AG04450 (cell line): ENCODE measurements around the gene NT5DC3. TPM values are rescaled to one million over a fixed set of nuclear protein-coding genes. Genes with fewer than 3 reads are reported as not detected.

ENCODE experiments used
- CTCF ChIA-PET: fragments of 300-600, 350-600 bp; formaldehyde crosslinking; extraction: SDS; loops from one replicate; lab custom pipeline; 2022; ENCODE audit warnings: antibody characterized with exemption, inconsistent platforms; lab: Charles Lee
- POLR2A ChIA-PET: fragments of 350-600 bp; formaldehyde crosslinking; extraction: SDS; loops from one replicate; lab custom pipeline; 2021; ENCODE audit warnings: antibody characterized with exemption, inconsistent platforms; lab: Yijun Ruan, JAX
- DNase-seq: peaks from one replicate; pipeline ENCODE4 v3.0.0-alpha.2; 2011; ENCODE audit warnings: low read depth, low spot score
- H3K27ac ChIP-seq: one replicate; pipeline ENCODE4 v1.5.1; 2012; ENCODE audit warnings: low read depth, low read length, control low read depth
- H3K27me3 ChIP-seq: one replicate; pipeline ENCODE4 v1.6.0; 2012; ENCODE audit warnings: low read length; ENCODE audit not compliant: control insufficient read depth, insufficient read depth
- H3K4me3 ChIP-seq: 2 replicates; pipeline ENCODE4 v1.5.1; 2011; ENCODE audit warnings: mild to moderate bottlenecking, low read depth, low read length, control low read depth
- H3K9me3 ChIP-seq: 2 replicates; pipeline ENCODE4 v1.5.1; 2012; ENCODE audit warnings: low read length; ENCODE audit not compliant: control insufficient read depth, insufficient read depth
- CTCF ChIP-seq: IDR thresholded peaks from 2 replicates; pipeline ENCODE4 v1.5.1; 2011; ENCODE audit warnings: low read depth, low read length, control low read depth, inconsistent platforms
- polyA plus RNA-seq: library from polyadenylated mRNA; depleted of rRNA; stranded (reverse); fragments of >200 nt; gene quantifications from 2 replicates; pipeline ENCODE4 v1.2.3, GENCODE V29; 2011

NT5DC3 gene
- polyA plus RNA-seq, 1 experiment: 2.8 TPM

GRCh38 chr12:103757248-103757647 is 83.8 kb downstream of the NT5DC3 start:
- CTCF ChIA-PET: no interaction called here
- POLR2A ChIA-PET: no interaction called here

GRCh38 chr12:103756443-103756842 is 84.6 kb downstream of the NT5DC3 start:
- CTCF ChIA-PET: no interaction called here
- POLR2A ChIA-PET: no interaction called here

More at GRCh38 chr12:103757248-103757647, 83.8 kb downstream of the NT5DC3 start:
- H3K27me3 ChIP-seq: no peaks in the 10 kb centered on the region
- TF ChIP-seq CTCF: no peak
- no peaks in the 10 kb centered on the region for H3K9me3 ChIP-seq
- no peak overlapping the region for H3K4me3 ChIP-seq
- no peak overlapping the region for H3K27ac ChIP-seq
- DNase-seq: no peak

GRCh38 chr12:103755425-103755824 is 85.6 kb downstream of the NT5DC3 start:
- CTCF ChIA-PET: no interaction called here
- no peak for TF ChIP-seq CTCF
- no peak overlapping the region for H3K27ac ChIP-seq
- DNase-seq: no peak
- no peaks in the 10 kb centered on the region for H3K27me3 ChIP-seq
- POLR2A ChIA-PET: no interaction called here
- no peaks in the 10 kb centered on the region for H3K9me3 ChIP-seq
- H3K4me3 ChIP-seq: no peak overlapping the region

More at GRCh38 chr12:103756443-103756842, 84.6 kb downstream of the NT5DC3 start:
- no peak overlapping the region for H3K27ac ChIP-seq
- H3K4me3 ChIP-seq: no peak overlapping the region
- TF ChIP-seq CTCF: no peak
- H3K9me3 ChIP-seq: no peaks in the 10 kb centered on the region
- H3K27me3 ChIP-seq: no peaks in the 10 kb centered on the region
- DNase-seq: no peak

GRCh38 chr12:103751600-103751999 is 89.4 kb downstream of the NT5DC3 start:
- Histone ChIP-seq H3K9me3 (no peaks in the 10 kb centered on the region), H3K27me3 (no peaks in the 10 kb centered on the region), H3K4me3 (no peak overlapping the region), H3K27ac (no peak overlapping the region)
- POLR2A ChIA-PET: no interaction called here
- no peak for DNase-seq
- TF ChIP-seq CTCF: no peak
- CTCF ChIA-PET: interaction anchor here (0.8 kb wide), 1 partner anchor 20 kb away, joined by 5 read pairs; no protein-coding TSS in a partner anchor

- DNase-seq: no peak
- Histone ChIP-seq H3K4me3 (no peak overlapping the region), H3K9me3 (no peaks in the 10 kb centered on the region), H3K27ac (no peak overlapping the region), H3K27me3 (no peaks in the 10 kb centered on the region)
- CTCF ChIA-PET: interaction anchor here (0.8 kb wide), 1 partner anchor 20 kb away, joined by 5 read pairs; no protein-coding TSS in a partner anchor
- POLR2A ChIA-PET: no interaction called here
- no peak for TF ChIP-seq CTCF
Measured at GRCh38 chr12:103751171-103751570, 89.9 kb downstream of the NT5DC3 start.
